IMR-90 (cell line): Measurements from ENCODE around the gene HMCES. TPM values are rescaled to one million over a fixed set of nuclear protein-coding genes. Genes with fewer than 3 reads are reported as not detected.

ENCODE experiments used
- ATAC-seq: fragments of 200-7000 bp; cut with Tn5 transposase; 2 replicates; pipeline ENCODE4 v1.9.1; 2020; ENCODE audit warnings: low read depth, mild to moderate bottlenecking, moderate library complexity
- BruUV-seq: library from RNA; stranded (reverse); fragments of 400-500 nt; replicated peaks from 2 replicates; lab custom pipeline; 2021; lab: Mats Ljungman, UMichigan
- CTCF ChIA-PET: fragments of 300-600 bp; formaldehyde crosslinking; extraction: SDS; loops from one replicate; lab custom pipeline; 2021; ENCODE audit warnings: antibody characterized with exemption; lab: Yijun Ruan, JAX
- POLR2A ChIA-PET: fragments of 300-600 bp; sonication (Branson Sonifier 250); formaldehyde crosslinking; loops from one replicate; lab custom pipeline; 2022; ENCODE audit warnings: antibody characterized with exemption; ENCODE audit not compliant: unreplicated experiment; lab: Charles Lee
- DNase-seq: peaks from one replicate; pipeline ENCODE4 v3.0.0; 2013
- H2AFZ ChIP-seq: replicated peaks from 2 replicates; pipeline ENCODE3; 2013; ENCODE audit warnings: low read length, mild to moderate bottlenecking; ENCODE audit not compliant: poor library complexity
- H2AK5ac ChIP-seq: 2 replicates; pipeline ENCODE4 v1.6.1; 2013; ENCODE audit warnings: low read depth, low read length, inconsistent platforms
- H2AK9ac ChIP-seq: replicated peaks from 2 replicates; pipeline ENCODE3; 2013; ENCODE audit warnings: mild to moderate bottlenecking, low read depth, low read length, moderate library complexity; ENCODE audit not compliant: poor library complexity
- H2BK120ac ChIP-seq: 2 replicates; pipeline ENCODE4 v1.6.1; 2013; ENCODE audit warnings: low read depth, low read length, inconsistent platforms
- H2BK15ac ChIP-seq: 3 replicates; pipeline ENCODE4 v1.6.1; 2013; ENCODE audit warnings: low read depth, low read length, inconsistent platforms
- H2BK20ac ChIP-seq: 2 replicates; pipeline ENCODE4 v1.6.1; 2013; ENCODE audit warnings: low read depth, mild to moderate bottlenecking, inconsistent platforms, low read length, moderate library complexity
- H2BK5ac ChIP-seq: 2 replicates; pipeline ENCODE4 v1.6.1; 2013; ENCODE audit warnings: mild to moderate bottlenecking, low read depth, low read length, inconsistent platforms; ENCODE audit not compliant: poor library complexity, severe bottlenecking
- H3K14ac ChIP-seq: replicated peaks from 2 replicates; pipeline ENCODE4 v1.6.1; 2013; ENCODE audit warnings: low read depth, low read length, inconsistent platforms
- H3K18ac ChIP-seq: 2 replicates; pipeline ENCODE4 v1.6.1; 2013; ENCODE audit warnings: low read depth, low read length, control low read depth
- H3K23ac ChIP-seq: 2 replicates; pipeline ENCODE4 v1.6.1; 2013; ENCODE audit warnings: low read depth, low read length, inconsistent platforms
- H3K27ac ChIP-seq: 2 replicates; pipeline ENCODE4 v1.5.1; 2013; ENCODE audit warnings: mild to moderate bottlenecking, control low read depth, low read length; ENCODE audit not compliant: insufficient read depth
- H3K27me3 ChIP-seq: 2 replicates; pipeline ENCODE4 v1.6.1; 2013; ENCODE audit warnings: low read length; ENCODE audit not compliant: control insufficient read depth, insufficient read depth
- H3K36me3 ChIP-seq: 2 replicates; pipeline ENCODE4 v1.6.1; 2013; ENCODE audit warnings: low read length, mixed read lengths; ENCODE audit not compliant: control insufficient read depth, insufficient read depth
- H3K4ac ChIP-seq: 2 replicates; pipeline ENCODE4 v1.6.1; 2013; ENCODE audit warnings: low read depth, low read length, inconsistent platforms
- H3K4me1 ChIP-seq: 2 replicates; pipeline ENCODE4 v1.6.1; 2013; ENCODE audit warnings: low read length, mixed read lengths; ENCODE audit not compliant: control insufficient read depth, insufficient read depth
- H3K4me2 ChIP-seq: 2 replicates; pipeline ENCODE4 v1.6.1; 2013; ENCODE audit warnings: low read depth, mild to moderate bottlenecking, control low read depth, low read length, moderate library complexity
- H3K4me3 ChIP-seq: 2 replicates; pipeline ENCODE4 v1.5.1; 2013; ENCODE audit warnings: low read depth, mild to moderate bottlenecking, control low read depth, low read length, moderate library complexity; ENCODE audit not compliant: insufficient read depth
- H3K56ac ChIP-seq: 2 replicates; pipeline ENCODE4 v1.6.1; 2013; ENCODE audit warnings: low read length, inconsistent platforms; ENCODE audit not compliant: insufficient read depth; ENCODE audit errors: extremely low read depth
- H3K79me1 ChIP-seq, 2 experiments: 2 replicates each; pipeline ENCODE4 v1.6.1; 2013; ENCODE audit warnings: low read length in 2 of 2, inconsistent platforms in 1 of 2, low read depth in 1 of 2
- H3K9ac ChIP-seq: 2 replicates; pipeline ENCODE4 v1.6.1; 2013; ENCODE audit warnings: low read depth, low read length, control low read depth
- H3K9me1 ChIP-seq: 2 replicates; pipeline ENCODE4 v1.6.1; 2013; ENCODE audit warnings: low read length, inconsistent platforms; ENCODE audit not compliant: insufficient read depth
- H3K9me3 ChIP-seq: 2 replicates; pipeline ENCODE4 v1.6.1; 2013; ENCODE audit warnings: low read length; ENCODE audit not compliant: control insufficient read depth, insufficient read depth
- H4K20me1 ChIP-seq: 2 replicates; pipeline ENCODE4 v1.6.1; 2013; ENCODE audit warnings: low read length, inconsistent platforms; ENCODE audit not compliant: insufficient read depth
- H4K5ac ChIP-seq: 2 replicates; pipeline ENCODE4 v1.6.1; 2013; ENCODE audit warnings: mild to moderate bottlenecking, low read depth, low read length, control low read depth
- H4K8ac ChIP-seq, 2 experiments: 2 replicates each; pipeline ENCODE4 v1.6.1; 2013; ENCODE audit warnings: low read depth in 2 of 2, low read length in 2 of 2, control low read depth in 1 of 2, inconsistent platforms in 1 of 2
- H4K91ac ChIP-seq: 2 replicates; pipeline ENCODE4 v1.6.1; 2013; ENCODE audit warnings: low read depth, low read length, inconsistent platforms; ENCODE audit not compliant: insufficient read depth
- POLR2A ChIP-seq: IDR thresholded peaks from 2 replicates; pipeline ENCODE4 v1.6.1; 2012; ENCODE audit warnings: mild to moderate bottlenecking, low read depth, low read length
- RCOR1 ChIP-seq: IDR thresholded peaks from 2 replicates; pipeline ENCODE4 v1.6.1; 2012; ENCODE audit warnings: mild to moderate bottlenecking, low read length, improper control_type of control experiment; ENCODE audit not compliant: insufficient replicate concordance
- WGBS, 2 experiments: methylation state at CpG; one replicate each; pipeline versions ENCODE4 v1.1.5 to v1.1.7; 2013; ENCODE audit warnings: missing lambda C conversion rate in 2 of 2; ENCODE audit not compliant: insufficient read length in 1 of 2; ENCODE audit errors: extremely low coverage in 2 of 2; 5-methylcytosine and 5-hydroxymethylcytosine counted together
- dilution Hi-C: fragments of 300-500 bp; cut with HindIII; formaldehyde crosslinking; loops from one replicate; pipeline ENCODE4 v1.14.3; 2018; ENCODE audit warnings: low sequenced_read_pairs; ENCODE audit not compliant: unreplicated experiment
- in situ Hi-C: fragments of 300-500 bp; cut with MboI; formaldehyde crosslinking; loops from 3 replicates; pipeline ENCODE4 v1.14.3; 2019; ENCODE audit warnings: low sequenced_read_pairs, inconsistent platforms, mixed read lengths
- intact Hi-C: fragments of 100-400 bp; cut with micrococcal nuclease; formaldehyde crosslinking; loops from 2 replicates; pipeline ENCODE4 v1.10.0; 2022
- polyA plus RNA-seq, 3 experiments: library from polyadenylated mRNA; depleted of rRNA; stranded (reverse); fragments of >200 nt; gene quantifications; 2 replicates each; pipeline ENCODE4 v1.2.3, GENCODE V29; 2012; ENCODE audit warnings: low replicate concordance in 1 of 3
- total RNA-seq: library from RNA; depleted of rRNA; stranded (reverse); fragments of >200 nt; gene quantifications from 2 replicates; pipeline ENCODE4 v1.2.3, GENCODE V29; 2012

The HMCES gene
- total and polyA plus RNA-seq, 2 of the 4 experiments (the other 2 are of a cell fraction) = 26.0 to 30.5 TPM

- Histone ChIP-seq H3K9ac (peak overlapping the region; percentile 93), H4K8ac (peak overlapping the region; percentile 58 to 83; a peak in 2 of 4 replicates), H3K56ac (0 out of 2 replicates have a peak overlapping the region, but pooled peaks have one; percentile 19), H3K4ac (peak overlapping the region; percentile 85), H4K5ac (peak overlapping the region; percentile 1; the same call in 1 of the 2 replicates), H2AK9ac (peak overlapping the region; percentile 79), H3K27me3 (no peaks in the 10 kb centered on the region), H2BK15ac (no peak overlapping the region), H3K23ac (peak overlapping the region; percentile 84), H3K4me2 (peak overlapping the region; percentile 97), H3K9me3 (no peaks in the 10 kb centered on the region), H3K36me3 (peaks cover 26% of the 10 kb centered on the region), H4K91ac (peak overlapping the region; percentile 62; the same call in 1 of the 2 replicates), H3K79me1 (peaks cover 16 to 35% of the 10 kb centered on the region in 2 experiments), H2BK20ac (no peak overlapping the region), H2BK120ac (no peak overlapping the region), H3K14ac (peak overlapping the region; percentile 54), H3K4me1 (peaks cover 7% of the 10 kb centered on the region; the same call in 1 of the 2 replicates), H2BK5ac (peak overlapping the region; percentile 37), H2AK5ac (peak overlapping the region; percentile 90), H3K18ac (peak overlapping the region; percentile 6; the same call in 1 of the 2 replicates), H3K4me3 (peak overlapping the region; percentile 83), H3K9me1 (peaks cover 6% of the 10 kb centered on the region; the same call in 1 of the 2 replicates), H4K20me1 (peaks cover 10% of the 10 kb centered on the region; the same call in 1 of the 2 replicates), H2AFZ (peak overlapping the region; percentile 92), H3K27ac (peak overlapping the region; percentile 68)
- CTCF ChIA-PET = interaction anchor here (0.6 to 1.7 kb wide), 2 partner anchors 25 to 37 kb away, joined by 3 to 6 read pairs; a partner anchor contains a TSS
- TF ChIP-seq POLR2A = peak; percentile 77
- TF ChIP-seq RCOR1 = no peak
- BruUV-seq = no TSS peak
- peak; percentile 67 for DNase-seq
- POLR2A ChIA-PET = interaction anchor here (0.5 kb wide), 1 partner anchor 550 kb away, joined by 3 read pairs; no protein-coding TSS in a partner anchor
- dilution Hi-C loops = no loop called here
- intact Hi-C loops = loop anchor here (1.0 kb wide), 1 partner anchor 37 kb away; a partner anchor contains a TSS
- 2% methylated on average over 21 of the region's 82 CpGs; no CpG with 5 or more reads in 1 of the 2 experiments for WGBS, 2 experiments
- peak; percentile 55 for ATAC-seq
- in situ Hi-C loops = no loop called here
These were observed 566 bp downstream of the HMCES start for GRCh38 chr3:129278966-129279906.
